ENCODE data around the gene CAMSAP2.

GRCh38 chr1:200897259-200897658 lies 158.6 kb downstream of the CAMSAP2 start:
- TF ChIP-seq, protein P1, sequence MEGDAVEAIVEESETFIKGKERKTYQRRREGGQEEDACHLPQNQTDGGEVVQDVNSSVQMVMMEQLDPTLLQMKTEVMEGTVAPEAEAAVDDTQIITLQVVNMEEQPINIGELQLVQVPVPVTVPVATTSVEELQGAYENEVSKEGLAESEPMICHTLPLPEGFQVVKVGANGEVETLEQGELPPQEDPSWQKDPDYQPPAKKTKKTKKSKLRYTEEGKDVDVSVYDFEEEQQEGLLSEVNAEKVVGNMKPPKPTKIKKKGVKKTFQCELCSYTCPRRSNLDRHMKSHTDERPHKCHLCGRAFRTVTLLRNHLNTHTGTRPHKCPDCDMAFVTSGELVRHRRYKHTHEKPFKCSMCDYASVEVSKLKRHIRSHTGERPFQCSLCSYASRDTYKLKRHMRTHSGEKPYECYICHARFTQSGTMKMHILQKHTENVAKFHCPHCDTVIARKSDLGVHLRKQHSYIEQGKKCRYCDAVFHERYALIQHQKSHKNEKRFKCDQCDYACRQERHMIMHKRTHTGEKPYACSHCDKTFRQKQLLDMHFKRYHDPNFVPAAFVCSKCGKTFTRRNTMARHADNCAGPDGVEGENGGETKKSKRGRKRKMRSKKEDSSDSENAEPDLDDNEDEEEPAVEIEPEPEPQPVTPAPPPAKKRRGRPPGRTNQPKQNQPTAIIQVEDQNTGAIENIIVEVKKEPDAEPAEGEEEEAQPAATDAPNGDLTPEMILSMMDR (IDR thresholded peaks at IDR 0.05): no peak
- TF ChIP-seq POLR2A (IDR thresholded peaks at IDR 0.05) (no peak), POLR2AphosphoS5 (IDR thresholded peaks at IDR 0.05) (no peak), EP300 (IDR thresholded peaks at IDR 0.05) (no peak)
